Measurements from ENCODE around the gene FRMD4A.
"Not testable (repeated sequence)": the region's sequence is repeated elsewhere in the genome, so short reads cannot be mapped to it uniquely, and the experiment has no call there.

FRMD4A gene

GRCh38 chr10:14052931-14053330, 277.8 kb downstream of the FRMD4A start:
- no peak for DNase-seq (ENCODE audit: low spot score)

- no peak for DNase-seq (ENCODE audit: low spot score)
Measured at GRCh38 chr10:14050598-14050997, 280.1 kb downstream of the FRMD4A start.

GRCh38 chr10:14048930-14049613, 281.7 kb downstream of the FRMD4A start:
- DNase-seq (ENCODE audit: low spot score): no peak

- DNase-seq (ENCODE audit: low spot score): no peak
Measured at GRCh38 chr10:14047431-14047830, 283.3 kb downstream of the FRMD4A start.

DNA sequence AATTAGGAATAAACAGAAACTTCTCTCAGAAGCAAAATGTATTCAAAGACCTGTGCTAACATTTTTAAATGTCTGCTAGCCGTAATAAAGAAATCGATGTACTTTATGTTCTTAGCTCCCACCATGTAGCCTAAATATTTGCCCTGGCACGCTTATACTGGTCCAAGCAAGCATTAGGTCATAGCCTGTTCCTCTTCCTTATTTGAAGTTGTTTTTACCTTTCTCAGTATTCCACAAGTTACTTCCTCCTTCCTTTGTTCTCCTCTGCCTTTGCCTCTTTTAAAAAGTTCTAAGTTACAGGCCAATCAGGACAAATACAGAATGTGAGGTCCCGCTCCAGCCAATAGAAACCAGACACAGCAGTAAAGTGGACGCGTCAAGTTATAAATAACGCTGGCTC, 288.7 kb downstream of the FRMD4A start:
- DNase-seq (ENCODE audit: low spot score): not testable (repeated sequence)

DNA sequence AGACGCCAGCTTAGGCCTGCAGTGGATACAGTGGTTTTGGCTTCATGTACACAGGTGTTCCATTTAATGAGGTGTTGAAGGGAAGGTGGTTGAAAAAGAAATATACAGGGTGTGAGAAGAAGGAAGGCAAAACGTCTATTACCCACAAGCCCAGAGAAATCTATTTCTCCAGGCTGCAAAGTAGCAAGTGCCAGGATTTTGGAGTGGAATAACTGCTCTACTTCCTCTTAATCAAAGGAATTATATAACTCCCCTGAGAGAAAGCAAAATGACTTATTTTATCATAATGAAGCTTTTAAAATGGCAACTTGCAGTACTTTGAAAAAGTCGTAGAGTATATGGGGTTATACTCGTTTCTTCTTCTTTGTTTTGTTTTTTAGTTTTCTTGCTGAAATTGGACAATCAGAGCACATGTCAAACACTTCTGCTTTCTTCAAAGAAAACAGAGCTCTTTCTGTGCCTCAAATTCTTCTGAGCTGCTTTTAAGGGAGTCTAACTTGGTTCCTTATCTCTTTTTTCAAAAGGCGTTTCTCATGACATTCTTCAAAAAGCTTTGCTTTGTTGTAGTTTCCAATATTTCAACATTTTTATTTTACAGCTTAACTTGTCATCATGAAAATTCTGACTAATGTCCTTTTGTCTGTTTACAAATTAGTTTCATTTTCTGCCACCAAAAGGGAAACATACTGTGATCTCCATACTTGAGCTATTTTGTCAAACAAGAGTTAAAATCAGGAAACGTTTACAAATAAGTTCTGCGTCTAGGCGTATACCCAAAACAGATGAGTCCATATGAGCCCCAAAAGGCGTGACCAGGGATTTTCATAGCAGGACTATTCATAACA, 289.7 kb downstream of the FRMD4A start:
- no peak for DNase-seq (ENCODE audit: low spot score)

- no peak for DNase-seq (ENCODE audit: low spot score)
Measured at GRCh38 chr10:14039968-14040668, 290.6 kb downstream of the FRMD4A start.

DNA sequence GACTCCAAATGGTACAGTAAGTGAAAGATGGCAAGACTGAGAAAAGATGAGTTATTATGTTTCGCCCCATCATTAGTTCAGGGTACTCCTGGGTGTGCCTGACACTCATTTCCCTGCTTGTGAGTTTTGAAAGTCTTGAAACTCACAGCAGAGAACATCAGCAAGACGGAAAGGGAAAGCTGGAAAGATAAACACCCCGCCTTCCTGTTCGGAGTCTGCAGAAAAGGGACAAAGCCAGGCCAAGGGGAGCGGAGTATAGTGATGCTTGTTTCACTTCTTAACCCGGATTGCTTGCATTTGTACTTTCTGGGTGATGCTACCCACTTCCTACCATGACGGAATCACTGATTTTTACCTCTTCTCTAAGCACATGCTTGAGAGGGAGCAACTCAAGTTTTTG, 294.5 kb downstream of the FRMD4A start:
- no peak for DNase-seq (ENCODE audit: low spot score)

GRCh38 chr10:14035506-14035905, 295.2 kb downstream of the FRMD4A start:
- DNase-seq (ENCODE audit: low spot score): no peak

DNA sequence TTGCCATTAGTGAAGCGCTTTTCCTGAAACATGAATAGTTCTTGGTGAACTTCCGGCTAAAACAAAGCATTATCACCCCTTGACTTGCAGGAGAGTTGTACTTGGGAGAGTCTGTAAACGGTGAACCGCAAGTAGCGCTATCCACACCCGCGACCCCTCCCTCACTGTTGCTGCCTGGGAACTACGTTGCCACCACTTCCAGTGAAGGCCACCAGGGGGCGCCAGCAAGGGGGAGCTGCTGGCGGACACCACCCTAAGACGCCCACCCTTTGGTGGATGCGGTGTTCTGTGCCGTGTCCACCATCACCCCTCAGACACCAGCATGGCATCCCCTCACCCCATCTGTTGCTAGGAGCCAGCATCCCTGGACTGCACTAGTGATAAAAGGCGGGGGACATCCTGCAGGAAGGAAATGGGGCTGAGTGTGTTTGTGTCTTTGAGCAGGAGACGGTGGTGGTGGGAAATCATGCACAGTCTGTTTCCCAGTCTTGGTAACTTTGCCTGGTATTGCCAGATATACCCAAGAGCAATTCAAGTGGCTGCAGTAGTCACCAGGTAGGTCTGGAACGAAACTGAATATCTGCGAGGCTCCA, 298.2 kb downstream of the FRMD4A start:
- DNase-seq (ENCODE audit: low spot score): no peak

DNA sequence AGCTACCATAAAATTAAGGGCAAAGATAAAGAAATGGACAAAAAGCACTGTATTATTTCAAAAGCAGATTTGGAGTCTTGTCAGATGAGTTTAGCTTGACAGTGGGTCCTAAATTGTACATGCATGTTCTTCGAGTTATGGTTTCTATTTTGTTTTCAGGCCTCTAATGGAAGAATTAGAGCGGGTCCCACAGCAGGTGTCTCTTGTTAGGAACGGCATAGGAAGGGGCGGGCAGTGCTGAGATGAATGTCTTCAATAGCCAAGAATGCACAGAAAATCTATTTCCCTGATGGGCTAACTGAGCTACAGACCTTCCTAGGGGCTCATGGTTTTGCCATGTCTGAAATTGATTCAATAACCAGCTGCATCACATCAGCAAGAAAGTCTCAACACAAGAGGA, 304.4 kb downstream of the FRMD4A start:
- DNase-seq (ENCODE audit: low spot score): no peak

DNA sequence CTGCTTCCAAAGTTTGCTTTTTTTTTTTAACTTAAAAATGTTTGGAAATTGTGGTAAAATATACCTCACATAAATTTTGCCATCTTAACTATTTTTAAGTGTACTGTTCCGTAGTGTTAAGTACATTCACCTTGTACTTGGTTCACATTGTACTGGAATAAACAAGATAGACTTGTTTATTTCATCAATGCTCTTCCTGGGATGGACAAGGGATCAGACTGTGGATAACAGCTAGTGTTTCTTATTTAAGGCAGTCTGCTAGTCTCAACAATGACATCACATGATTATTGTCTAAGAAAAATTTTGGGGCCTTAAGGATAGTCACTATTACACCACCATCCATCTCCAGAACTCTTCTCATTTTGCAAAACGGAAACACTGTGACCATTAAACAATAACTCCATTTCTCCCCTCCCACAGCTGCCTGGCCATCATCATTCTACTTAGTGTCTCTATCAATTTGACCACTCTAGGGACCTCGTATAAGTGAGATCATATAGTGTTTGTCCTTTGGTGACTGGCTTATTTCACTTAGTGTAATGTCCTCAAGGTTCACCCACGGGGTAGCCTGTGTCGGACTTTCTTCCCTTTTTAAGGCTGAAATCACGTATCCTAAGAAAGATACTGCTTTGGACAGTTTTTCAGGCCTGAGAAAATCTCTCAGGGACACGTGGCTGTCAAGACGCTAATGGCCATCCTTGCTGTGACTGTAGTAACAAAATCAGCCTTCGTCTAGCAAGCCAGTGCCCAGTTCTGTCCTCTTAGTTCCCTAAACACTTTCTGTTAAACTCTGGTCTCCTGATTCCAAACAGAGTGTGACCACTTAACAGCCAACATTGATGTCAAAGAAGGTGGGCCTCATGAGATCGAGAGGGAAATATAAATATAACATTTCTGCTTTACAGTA, 305.2 kb downstream of the FRMD4A start:
- no peak for DNase-seq (ENCODE audit: low spot score)

DNA sequence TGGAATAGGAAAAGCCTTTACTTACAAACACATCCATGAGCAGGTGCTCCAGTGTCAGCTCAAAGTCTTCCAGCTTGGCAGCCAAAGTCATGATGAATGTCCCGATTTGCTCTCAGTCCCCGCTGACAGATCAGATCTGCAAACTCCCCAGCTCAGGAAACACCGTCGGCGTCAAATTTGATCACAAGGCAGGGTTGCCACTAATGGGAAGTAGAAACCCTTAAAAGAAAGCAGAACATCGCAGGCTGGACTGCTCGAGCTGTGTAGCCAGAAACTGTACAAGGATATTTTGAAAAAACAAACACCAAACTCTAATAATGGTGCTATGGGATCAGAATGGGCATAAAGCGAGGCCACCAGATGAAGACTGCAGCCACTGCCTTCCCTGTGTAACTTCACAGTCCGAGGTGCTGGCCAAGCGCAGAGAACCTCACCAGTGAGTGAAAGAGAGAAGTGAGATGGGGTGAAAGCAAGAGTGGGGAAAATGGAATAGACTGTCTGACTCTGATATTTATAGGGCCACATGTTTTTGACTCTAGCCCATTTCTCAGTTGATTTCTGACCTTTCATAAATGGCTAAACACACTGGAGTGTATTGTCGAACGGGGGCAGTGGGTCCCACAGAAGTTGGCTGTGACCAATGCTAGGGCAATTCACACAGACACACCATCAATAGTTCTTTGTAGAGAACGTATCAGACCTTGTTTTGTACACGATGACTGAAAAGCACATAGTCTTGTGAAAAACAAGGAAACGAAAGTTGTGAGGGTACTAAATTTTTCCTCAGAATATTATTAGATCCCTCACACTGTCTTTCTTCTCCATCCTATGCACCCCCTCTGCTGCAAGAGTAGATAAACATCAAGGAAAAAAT, 306.2 kb downstream of the FRMD4A start:
- no peak for DNase-seq (ENCODE audit: low spot score)

DNA sequence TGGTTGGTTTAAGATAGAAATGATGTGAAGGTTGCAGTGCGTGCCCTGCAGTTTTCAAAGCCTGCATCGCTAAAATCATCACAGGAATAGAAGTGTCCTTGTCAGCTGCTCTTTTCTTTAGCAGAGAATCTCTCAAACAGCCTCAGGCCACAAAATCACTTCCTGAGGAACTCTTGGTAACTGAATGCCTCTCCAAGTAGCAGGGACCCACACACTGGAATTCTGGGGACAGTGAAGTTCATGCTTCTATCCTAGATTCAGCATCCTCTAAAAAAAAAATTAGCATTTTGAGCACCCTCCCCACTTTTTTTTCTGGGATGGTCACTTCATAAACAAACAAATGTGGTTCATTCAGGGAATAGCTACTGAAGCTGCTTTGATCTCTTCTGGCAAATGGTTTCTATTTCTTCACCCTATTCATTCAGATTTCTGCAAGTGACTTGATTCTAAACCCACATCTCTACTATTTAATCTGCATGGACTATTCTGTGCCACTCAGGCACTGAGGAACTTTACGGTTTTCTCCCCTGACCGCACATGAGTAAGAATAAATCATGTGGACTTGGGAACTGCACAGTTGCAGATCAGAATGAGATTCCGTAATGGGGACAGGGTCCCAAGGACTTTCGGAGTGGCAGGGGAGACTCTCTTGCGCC, 306.9 kb downstream of the FRMD4A start:
- no peak for DNase-seq (ENCODE audit: low spot score)

DNA sequence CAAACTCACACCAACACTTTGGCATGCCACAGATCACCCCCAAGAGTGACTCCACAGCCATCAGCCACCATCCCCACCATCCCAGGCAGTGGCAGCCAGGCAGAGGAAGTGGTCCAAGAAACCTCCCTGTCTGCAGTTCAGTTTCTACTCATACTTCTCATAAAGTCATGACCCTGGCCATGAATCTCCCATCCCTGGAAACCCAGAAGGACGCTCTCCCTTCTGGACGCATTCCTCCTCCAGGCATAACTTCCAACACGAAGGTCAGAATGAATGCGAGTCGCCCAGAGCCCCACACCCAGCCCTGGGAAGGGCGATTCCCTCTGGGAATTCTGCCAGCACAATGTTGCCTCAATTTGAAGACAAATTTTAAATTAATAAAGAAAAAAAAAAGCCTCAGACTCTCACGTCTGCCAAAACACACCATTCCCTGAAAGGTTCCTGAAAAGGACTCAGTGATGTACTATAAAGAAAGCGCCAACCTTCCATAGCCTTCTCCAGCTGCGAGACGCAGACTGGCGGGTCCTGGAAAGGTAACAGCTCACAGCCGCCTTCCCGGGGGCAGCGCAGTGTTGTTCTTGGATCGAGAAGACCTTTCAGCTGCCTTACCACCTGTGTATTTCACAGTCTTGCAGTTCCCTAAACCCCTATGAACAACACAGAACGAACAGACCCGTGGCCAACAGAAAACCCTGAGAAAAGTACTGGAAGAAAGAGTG, 307.6 kb downstream of the FRMD4A start:
- no peak for DNase-seq (ENCODE audit: low spot score)

DNA sequence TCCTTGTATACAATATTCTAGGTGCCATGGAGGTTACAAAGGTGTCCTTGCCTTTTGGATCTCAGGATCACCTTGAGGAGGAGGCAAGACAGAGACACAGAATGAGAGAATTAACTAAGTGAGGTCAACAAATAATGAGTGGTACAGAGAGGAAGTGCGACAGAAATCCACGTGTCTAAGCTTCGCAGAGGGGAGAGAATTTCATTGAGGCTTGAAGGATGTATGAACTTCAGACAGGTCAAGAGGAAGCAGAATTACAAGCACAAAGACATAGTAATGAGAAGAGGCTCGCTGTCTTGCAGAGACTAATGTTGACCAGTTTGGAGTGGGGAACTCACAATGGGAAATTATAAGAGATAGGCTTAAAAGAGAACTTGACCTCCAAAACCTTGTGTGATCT, 308.7 kb downstream of the FRMD4A start:
- DNase-seq (ENCODE audit: low spot score): no peak

DNA sequence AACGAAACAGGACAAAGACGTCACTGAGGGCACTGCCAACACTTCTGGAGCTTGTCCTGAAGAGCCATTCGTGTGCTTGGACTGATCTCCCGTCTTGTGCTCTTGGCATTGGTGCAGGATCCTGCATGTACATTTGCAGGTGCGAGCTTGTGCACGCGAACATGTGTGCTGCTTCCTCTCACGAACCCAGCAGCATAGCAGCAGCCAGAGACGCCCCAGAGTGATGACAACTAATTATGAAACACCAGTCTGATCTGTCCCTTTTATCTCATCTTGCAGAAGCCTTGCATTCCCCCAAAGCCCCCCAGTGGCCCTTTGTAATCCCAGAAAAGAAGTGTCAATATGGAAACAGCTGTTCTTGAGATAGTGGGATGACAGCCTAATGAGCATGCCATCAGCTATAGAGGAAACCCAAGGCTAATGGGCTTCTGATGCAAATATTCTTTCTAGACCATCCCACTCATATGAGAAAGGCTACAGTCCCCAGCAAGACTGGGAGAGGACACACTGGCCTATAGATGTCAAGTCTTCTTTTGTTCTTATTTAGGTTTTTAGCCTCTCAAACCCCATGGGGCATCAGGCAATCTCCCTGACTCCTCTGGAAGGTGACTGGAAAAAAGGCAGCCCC, 310.6 kb downstream of the FRMD4A start:
- no peak for DNase-seq (ENCODE audit: low spot score)

DNA sequence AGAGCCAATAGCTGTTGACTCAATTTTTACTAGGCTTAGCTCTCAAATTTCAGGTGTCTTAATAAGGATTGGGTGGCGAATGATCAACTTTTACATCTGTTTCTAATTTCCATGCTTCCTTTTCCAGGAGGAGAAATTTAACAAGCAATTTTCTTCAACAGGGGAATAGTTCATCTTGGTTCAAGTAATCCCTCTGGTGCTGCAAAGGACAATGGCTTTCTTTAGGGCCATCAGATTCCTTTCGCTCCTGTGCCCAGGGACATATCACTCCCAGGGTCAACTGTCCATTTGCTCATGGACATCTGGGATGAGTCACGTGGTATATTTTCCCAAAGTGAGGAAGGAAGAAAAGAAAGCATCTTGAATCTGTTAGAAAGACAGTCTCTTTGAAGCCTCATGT, 313.3 kb downstream of the FRMD4A start:
- no peak for DNase-seq (ENCODE audit: low spot score)

- DNase-seq (ENCODE audit: low spot score): no peak
Measured at GRCh38 chr10:14016931-14017333, 313.8 kb downstream of the FRMD4A start.

Measured in CD4-positive, alpha-beta T cell treated with Interleukin-15 for 4 hours (primary cell).